K562 (cell line): ENCODE results near the gene COQ8A. TPM values are rescaled to one million over a fixed set of nuclear protein-coding genes. Genes with fewer than 3 reads are reported as not detected.

Source experiments
- ATAC-seq: fragments of 200-7000 bp; cut with Tn5 transposase; 3 replicates; pipeline ENCODE4 v1.9.1; 2020; ENCODE audit warnings: moderate library complexity
- BruUV-seq: library from RNA; stranded (reverse); fragments of 400-500 nt; replicated peaks from 2 replicates; lab custom pipeline; 2021; lab: Mats Ljungman, UMichigan
- CTCF ChIA-PET: fragments of 300-600 bp; formaldehyde crosslinking; extraction: SDS; loops from one replicate; lab custom pipeline; 2021; ENCODE audit warnings: low intra/inter-chr PET ratio; lab: Yijun Ruan, JAX
- POLR2A ChIA-PET: fragments of 300-600, 350-650 bp; sonication (Branson Sonifier 250); formaldehyde crosslinking; extraction: SDS; loops from one replicate; lab custom pipeline; 2021; ENCODE audit warnings: antibody characterized with exemption, inconsistent platforms; lab: Yijun Ruan, JAX
- DNase-seq, 4 experiments: peaks; one replicate each; pipeline versions ENCODE4 v3.0.0 to v3.0.0-alpha.2; 2011 to 2018; ENCODE audit warnings: low spot score in 3 of 4, mixed read lengths in 3 of 4; ENCODE audit errors: extremely low read depth in 1 of 4
- FAIRE-seq: peaks from 2 replicates; lab custom pipeline; 2011; peaks lifted over from hg19 to GRCh38; lab: Jason Lieb, UNC
- H2AFZ ChIP-seq: 2 replicates; pipeline ENCODE4 v1.6.0; 2011; ENCODE audit warnings: low read depth, low read length, control low read depth, inconsistent platforms
- H3K27ac ChIP-seq: fragments of 200-600 bp; 3 replicates; pipeline ENCODE4 v1.8.0; 2011; ENCODE audit warnings: low read depth, mild to moderate bottlenecking, control low read depth, inconsistent platforms, low read length, moderate library complexity, mixed read lengths; ENCODE audit errors: extremely low read depth
- H3K27me3 ChIP-seq, 2 experiments: fragments of 300-600 bp in 1 of 2; 2 replicates in 1 of 2; 3 replicates in 1 of 2; pipeline versions ENCODE4 v1.6.0 to v1.8.0; 2011; ENCODE audit warnings: inconsistent platforms in 2 of 2, low read length in 2 of 2, mild to moderate bottlenecking in 1 of 2, mixed read lengths in 1 of 2, moderate library complexity in 1 of 2; ENCODE audit not compliant: control insufficient read depth in 2 of 2, insufficient read depth in 2 of 2
- H3K36me3 ChIP-seq: fragments of 300-600 bp; 3 replicates; pipeline ENCODE4 v1.8.0; 2011; ENCODE audit warnings: mild to moderate bottlenecking, low read length, inconsistent platforms; ENCODE audit not compliant: control insufficient read depth, insufficient read depth
- H3K4me1 ChIP-seq, 2 experiments: fragments of 200-600 bp in 1 of 2; replicated peaks in 1 of 2; 2 replicates in 1 of 2; 3 replicates in 1 of 2; pipeline versions ENCODE4 v1.5.1 to v1.8.0; 2011; ENCODE audit warnings: inconsistent platforms in 2 of 2, low read length in 2 of 2, mild to moderate bottlenecking in 1 of 2, mixed read lengths in 1 of 2, moderate library complexity in 1 of 2; ENCODE audit not compliant: control insufficient read depth in 2 of 2, insufficient read depth in 2 of 2
- H3K4me2 ChIP-seq: 2 replicates; pipeline ENCODE4 v1.6.1; 2011; ENCODE audit warnings: low read length, control low read depth, inconsistent platforms, mixed read lengths; ENCODE audit not compliant: insufficient read depth
- H3K4me3 ChIP-seq: fragments of 200-600 bp; sonication (generic), shearing (Covaris generic); 2 replicates; pipeline ENCODE4 v1.5.1; 2016; ENCODE audit warnings: control low read depth, inconsistent platforms
- H3K79me2 ChIP-seq: fragments of 200-600 bp; 3 replicates; pipeline ENCODE4 v1.8.0; 2011; ENCODE audit warnings: low read length, inconsistent platforms; ENCODE audit not compliant: control insufficient read depth, insufficient read depth
- H3K9ac ChIP-seq, 2 experiments: 2 replicates each; pipeline versions ENCODE4 v1.6.0 to v1.6.1; 2011; ENCODE audit warnings: low read depth in 2 of 2, low read length in 2 of 2, control low read depth in 1 of 2, inconsistent platforms in 1 of 2, mild to moderate bottlenecking in 1 of 2, mixed read lengths in 1 of 2; ENCODE audit not compliant: insufficient read depth in 1 of 2
- H3K9me1 ChIP-seq: one replicate; pipeline ENCODE4 v1.6.0; 2011; ENCODE audit warnings: inconsistent platforms, mild to moderate bottlenecking, low read length, moderate library complexity; ENCODE audit not compliant: control insufficient read depth, insufficient read depth
- H3K9me3 ChIP-seq: replicated peaks from 2 replicates; pipeline ENCODE4 v1.5.1; 2011; ENCODE audit warnings: low read depth, low read length, inconsistent platforms; ENCODE audit not compliant: control insufficient read depth, insufficient read depth
- H4K20me1 ChIP-seq: replicated peaks from 2 replicates; pipeline ENCODE4 v1.6.1; 2011; ENCODE audit warnings: low read length, inconsistent platforms, mixed read lengths; ENCODE audit not compliant: control insufficient read depth, insufficient read depth
- DACH1 ChIP-seq: fragments of 450-650 bp; IDR thresholded peaks from 2 replicates; pipeline ENCODE4 v1.6.1; 2018; ENCODE audit not compliant: partially characterized antibody
- HLTF ChIP-seq: fragments of 450-650 bp; IDR thresholded peaks from 2 replicates; pipeline ENCODE4 v1.6.1; 2016
- HMBOX1 ChIP-seq: sonication (generic); IDR thresholded peaks from 2 replicates; pipeline ENCODE4 v1.6.1; 2016
- HMGXB4 ChIP-seq: sonication (generic); formaldehyde crosslinking; IDR thresholded peaks from 2 replicates; pipeline ENCODE4 v1.8.1; 2023; ENCODE audit warnings: mild to moderate bottlenecking, missing genetic modification reagents
- NFIC ChIP-seq: fragments of 450-650 bp; IDR thresholded peaks from 2 replicates; pipeline ENCODE4 v1.6.1; 2017; ENCODE audit warnings: mild to moderate bottlenecking, inconsistent platforms
- RBM34 ChIP-seq: fragments of 200-400 bp; formaldehyde crosslinking; IDR thresholded peaks from 2 replicates; pipeline ENCODE4 v1.6.1; 2018; ENCODE audit warnings: low read length, borderline replicate concordance; ENCODE audit not compliant: insufficient read depth
- ZBED1 ChIP-seq: IDR thresholded peaks from 2 replicates; pipeline ENCODE4 v1.6.1; 2014
- ZNF121 ChIP-seq: sonication (generic); formaldehyde crosslinking; conservative IDR thresholded peaks from 2 replicates; pipeline ENCODE4 v1.8.0; 2022; ENCODE audit warnings: missing genetic modification reagents
- ZNF212 ChIP-seq: fragments of 450-650 bp; formaldehyde crosslinking; IDR thresholded peaks from 2 replicates; pipeline ENCODE4 v1.4.0; 2020; ENCODE audit warnings: mild to moderate bottlenecking
- ZNF512 ChIP-seq: IDR thresholded peaks from 2 replicates; pipeline ENCODE4 v1.6.1; 2016; ENCODE audit warnings: missing genetic modification characterization, missing compliant biosample characterization
- WGBS: fragments of 100-300 bp; shearing (Covaris generic); methylation state at CpG from one replicate; pipeline ENCODE4 v1.1.6; 2016; ENCODE audit warnings: low coverage, mixed read lengths; ENCODE audit not compliant: insufficient coverage; ENCODE audit errors: missing lambda C conversion rate; 5-methylcytosine and 5-hydroxymethylcytosine counted together
- in situ Hi-C: fragments of 300-500 bp; cut with MboI; formaldehyde crosslinking; loops from 4 replicates; pipeline ENCODE4 v1.15.0; 2018; ENCODE audit warnings: inconsistent platforms, mixed read lengths
- intact Hi-C: fragments of 100-400 bp; cut with micrococcal nuclease; formaldehyde crosslinking; loops from 2 replicates; pipeline ENCODE4 v1.14.2; 2022
- polyA plus RNA-seq, 8 experiments: library from polyadenylated mRNA; depleted of rRNA in 4 of 8; stranded (reverse) in 5 of 8; unstranded in 3 of 8; fragments of >200 nt; fragmentation: Nextera tagmentation in 2 of 8; fragmentation: Illumina TruSeq in 1 of 8; extraction: Ambion mirVana in 2 of 8; extraction: Trizol in 1 of 8; gene quantifications; 2 replicates each; pipeline versions ENCODE4 v1.2.1 to v1.2.3, GENCODE V29; 2011 to 2014; ENCODE audit warnings: inconsistent platforms in 1 of 8, missing spikeins in 1 of 8
- total RNA-seq, 7 experiments: library from RNA; depleted of rRNA in 6 of 7; stranded (reverse); fragments of >200 nt in 6 of 7; fragmentation: Illumina TruSeq in 2 of 7; extraction: Trizol in 2 of 7; gene quantifications; 2 replicates each; pipeline versions ENCODE4 v1.2.1 to v1.2.3, GENCODE V29; 2011 to 2021; ENCODE audit warnings: low replicate concordance in 1 of 7

The COQ8A gene
- total and polyA plus RNA-seq, 9 of the 15 experiments (the other 6 are each of a cell fraction or from before 2014, with no cell fraction given) = 2.6 to 54.3 (median 32.4) TPM

- Histone ChIP-seq H3K9me1 (no peaks in the 10 kb centered on the region), H3K9ac (peak overlapping the region in 1 of 2 experiments; percentile 17; a peak in 1 of 4 replicates), H3K4me3 (no peak overlapping the region), H3K36me3 (peaks cover 10% of the 10 kb centered on the region; the same call in 2 of the 3 replicates), H3K9me3 (no peaks in the 10 kb centered on the region), H3K79me2 (no peaks in the 10 kb centered on the region), H3K27me3 (no peaks in the 10 kb centered on the region), H3K4me2 (no peak overlapping the region), H3K4me1 (no peaks in the 10 kb centered on the region), H3K27ac (no peak overlapping the region), H4K20me1 (no peaks in the 10 kb centered on the region), H2AFZ (no peak overlapping the region)
- ChIA-PET POLR2A (interaction anchor here (0.6 to 1.4 kb wide), 6 partner anchors 8 to 717 kb away, joined by 3 to 4 read pairs (median 3); no protein-coding TSS in a partner anchor), CTCF (no interaction called here)
- FAIRE-seq (no peak), DNase-seq (no peak), ATAC-seq (no peak)
- no TSS peak for BruUV-seq
- intact Hi-C loops (no loop called here), in situ Hi-C loops (no loop called here)
- 57% methylated on average over 12 of the region's 12 CpGs for WGBS
- TF ChIP-seq ZNF212 (CRISPR knock-in tag) = no peak
- TF ChIP-seq ZBED1 = no peak
- TF ChIP-seq HMBOX1 = no peak
- TF ChIP-seq NFIC = peak; percentile 42; the same call in 1 of the 2 replicates
- no peak for TF ChIP-seq RBM34
- no peak for TF ChIP-seq HMGXB4 (CRISPR knock-in tag)
- no peak for TF ChIP-seq ZNF512 (tag)
- peak; percentile 52 for TF ChIP-seq ZNF121 (CRISPR knock-in tag)
- TF ChIP-seq DACH1 = no peak
- TF ChIP-seq HLTF = no peak
These were observed 36.0 kb upstream of the COQ8A start for GRCh38 chr1:226903819-226904716.
